KOPT-K1 (cell line): ENCODE results near the gene GALNS.

ENCODE experiments used
- H3K27ac ChIP-seq: fragments of 200-600 bp; sonication (generic); 2 replicates; pipeline ENCODE4 v1.5.1; 2016; ENCODE audit warnings: antibody characterized with exemption, mild to moderate bottlenecking, low read depth, low read length; ENCODE audit not compliant: poor library complexity, severe bottlenecking
- H3K36me3 ChIP-seq: fragments of 200-600 bp; sonication (generic); 2 replicates; pipeline ENCODE4 v1.5.1; 2017; ENCODE audit warnings: antibody characterized with exemption, mild to moderate bottlenecking, low read length, moderate library complexity; ENCODE audit not compliant: insufficient read depth
- H3K9me3 ChIP-seq: fragments of 200-600 bp; sonication (generic); 2 replicates; pipeline ENCODE4 v1.5.1; 2017; ENCODE audit warnings: antibody characterized with exemption, low read length, mild to moderate bottlenecking; ENCODE audit not compliant: insufficient read depth, poor library complexity, severe bottlenecking

The GALNS gene

DNA sequence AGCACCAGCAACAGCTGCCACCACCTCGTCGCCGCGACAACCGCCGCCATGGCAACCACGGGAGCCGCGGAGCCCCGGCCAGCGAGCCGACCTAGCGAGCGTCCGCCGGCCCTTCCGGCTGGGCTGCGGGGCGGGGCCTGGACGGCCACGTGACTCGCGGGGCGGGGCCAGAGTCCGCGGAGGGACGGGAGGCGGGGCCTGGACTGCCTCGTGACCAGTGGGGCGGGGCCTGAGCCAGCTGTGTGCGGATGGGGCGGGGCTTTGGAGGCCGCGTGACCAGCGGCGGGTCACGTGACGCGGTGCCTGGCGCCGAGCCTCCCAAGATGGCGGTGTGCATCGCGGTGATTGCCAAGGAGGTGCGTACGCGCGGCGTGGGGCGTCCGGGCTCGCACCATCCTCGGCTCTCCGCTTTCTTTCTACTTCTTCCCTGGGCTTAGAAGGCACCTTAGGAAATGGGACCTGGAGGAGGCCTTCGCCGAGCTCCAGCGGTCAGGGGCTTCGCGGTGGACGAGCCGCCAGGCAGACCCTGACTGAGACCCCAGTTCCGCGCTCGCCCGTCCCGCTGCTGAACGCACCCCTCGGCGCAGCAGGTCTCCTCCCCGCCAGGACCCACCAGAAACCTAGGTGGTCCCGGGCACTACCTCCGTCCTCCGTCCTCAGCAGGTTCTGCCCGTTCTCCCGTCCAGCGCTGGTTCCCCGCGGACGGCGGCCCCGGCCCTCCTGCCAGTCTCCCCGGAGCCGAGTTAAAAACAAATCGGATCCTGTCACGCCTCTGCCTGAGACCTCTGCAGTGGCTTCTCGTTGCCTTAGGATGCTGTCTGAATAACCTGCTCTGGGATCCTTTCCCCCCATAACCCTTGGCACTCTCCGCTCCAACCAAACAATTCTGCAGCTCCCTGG, at the start of gene GALNS, which contains the start of gene TRAPPC2L:
Gene GALNS, minus strand, starts transcription at position 120 of the 900 bp plus-strand sequence. Its CDS starts 70 bp downstream, at position 50.
Gene TRAPPC2L, plus strand, starts transcription at position 300 of the 900 bp plus-strand sequence. Its CDS starts 24 bp downstream, at position 324.
- H3K36me3 ChIP-seq = peaks cover 30% of the 10 kb centered on the region
- peak within 1 kb of the TSS; percentile 62 for H3K27ac ChIP-seq
- no peaks in the 10 kb centered on the region for H3K9me3 ChIP-seq

- no peaks in the 10 kb centered on the region for H3K9me3 ChIP-seq
- peaks cover 47% of the 10 kb centered on the region for H3K36me3 ChIP-seq
- H3K27ac ChIP-seq = no peak overlapping the region
Observed at GRCh38 chr16:88906020-88906419, 49.3 kb upstream of the GALNS start.

DNA sequence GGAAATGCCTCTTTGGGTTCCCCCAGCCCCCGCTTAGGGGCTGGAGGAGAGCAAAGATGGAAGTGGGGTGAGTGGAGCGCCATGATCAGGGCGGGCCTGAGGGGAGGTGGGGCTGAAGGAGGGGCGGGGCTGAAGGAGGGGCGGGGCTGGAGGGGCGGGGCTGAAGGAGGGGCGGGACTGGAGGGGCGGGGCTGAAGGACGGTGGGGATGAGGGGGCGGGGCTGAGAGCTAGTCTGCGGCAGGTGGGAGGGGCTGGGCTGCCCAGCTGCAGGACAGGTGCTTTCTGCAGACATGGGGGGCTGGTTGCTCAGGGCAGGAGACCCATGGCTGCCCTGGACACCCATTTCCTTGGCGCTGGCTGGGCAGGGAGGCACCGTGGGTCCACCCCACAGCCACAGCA, 48.8 kb upstream of the GALNS start:
- Histone ChIP-seq H3K36me3 (peaks cover 50% of the 10 kb centered on the region), H3K27ac (no peak overlapping the region)

GRCh38 chr16:88904676-88905365, 48.1 kb upstream of the GALNS start:
- H3K27ac ChIP-seq = no peak overlapping the region
- no peaks in the 10 kb centered on the region for H3K9me3 ChIP-seq

More for the DNA sequence above, 48.8 kb upstream of the GALNS start:
- no peaks in the 10 kb centered on the region for H3K9me3 ChIP-seq

DNA sequence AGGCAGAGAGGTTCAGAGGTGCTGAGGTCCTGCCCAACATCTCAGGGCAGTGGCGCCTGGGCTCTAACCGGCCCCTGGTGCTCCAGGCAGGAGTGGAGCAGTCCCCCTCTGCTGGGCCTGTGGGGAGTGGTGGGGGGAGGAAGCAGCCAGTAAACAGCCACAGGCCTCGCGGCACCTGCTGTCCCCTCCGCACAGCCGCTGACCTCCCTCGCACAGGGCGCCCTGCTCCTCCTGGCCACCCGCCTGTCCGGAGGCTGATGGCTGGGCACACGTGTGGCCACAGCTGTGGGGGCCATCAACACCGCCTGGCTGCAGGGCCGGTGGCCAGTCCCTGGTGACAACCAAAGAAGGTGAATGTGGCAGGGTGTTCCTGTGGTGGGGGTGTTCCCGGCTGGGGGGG, 46.5 kb upstream of the GALNS start:
- H3K9me3 ChIP-seq = no peaks in the 10 kb centered on the region
- H3K27ac ChIP-seq = no peak overlapping the region
- peaks cover 68% of the 10 kb centered on the region for H3K36me3 ChIP-seq

More at GRCh38 chr16:88904676-88905365, 48.1 kb upstream of the GALNS start:
- peaks cover 58% of the 10 kb centered on the region for H3K36me3 ChIP-seq

GRCh38 chr16:88902744-88903143, 46.0 kb upstream of the GALNS start:
- no peaks in the 10 kb centered on the region for H3K9me3 ChIP-seq
- peaks cover 68% of the 10 kb centered on the region for H3K36me3 ChIP-seq
- H3K27ac ChIP-seq = no peak overlapping the region

GRCh38 chr16:88901718-88902337, 45.1 kb upstream of the GALNS start:
- Histone ChIP-seq H3K9me3 (no peaks in the 10 kb centered on the region), H3K36me3 (peaks cover 74% of the 10 kb centered on the region), H3K27ac (no peak overlapping the region)

GRCh38 chr16:88900662-88901052, 43.9 kb upstream of the GALNS start:
- H3K9me3 ChIP-seq = no peaks in the 10 kb centered on the region

GRCh38 chr16:88899901-88900661, 43.3 kb upstream of the GALNS start:
- H3K27ac ChIP-seq = no peak overlapping the region
- H3K9me3 ChIP-seq = no peaks in the 10 kb centered on the region
- peaks cover 91% of the 10 kb centered on the region for H3K36me3 ChIP-seq

More at GRCh38 chr16:88900662-88901052, 43.9 kb upstream of the GALNS start:
- Histone ChIP-seq H3K36me3 (peaks cover 86% of the 10 kb centered on the region), H3K27ac (no peak overlapping the region)

DNA sequence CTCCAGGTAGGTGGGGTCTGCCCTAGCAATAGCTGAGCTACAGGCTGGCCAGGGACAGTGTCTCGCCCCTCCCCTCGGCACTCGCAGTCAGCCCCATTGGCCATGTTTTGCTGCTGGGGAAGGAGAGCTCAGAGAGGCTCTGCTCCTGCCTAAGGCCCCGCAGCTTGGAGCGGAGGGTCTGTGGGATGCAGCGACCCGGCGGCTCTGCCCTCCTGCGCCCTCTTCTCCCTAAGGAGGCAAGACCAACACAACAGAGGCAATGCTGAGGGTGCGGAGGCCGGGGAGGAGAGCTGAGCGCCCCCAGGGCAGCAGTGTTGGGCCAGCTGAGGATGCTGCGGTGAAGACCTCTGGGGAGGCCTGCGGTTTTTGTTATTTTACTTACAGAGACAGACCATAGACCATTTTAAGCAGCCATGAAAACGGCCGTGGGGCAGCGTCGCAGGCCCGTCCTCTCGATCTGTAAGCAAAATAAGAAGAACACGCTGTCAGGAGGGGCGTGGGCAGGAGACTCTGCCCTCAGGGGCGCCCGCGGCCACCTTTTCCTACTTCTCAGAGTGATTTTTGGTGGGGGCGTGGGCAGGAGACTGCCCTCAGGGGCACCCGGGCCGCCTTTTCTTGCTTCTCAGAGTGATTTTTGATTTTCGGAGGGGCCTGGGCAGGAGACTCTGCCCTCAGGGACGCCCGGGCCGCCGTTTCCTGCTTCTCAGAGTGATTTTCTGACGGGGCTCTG, 41.1 kb upstream of the GALNS start:
- H3K36me3 ChIP-seq = peaks cover 98% of the 10 kb centered on the region
- no peak overlapping the region for H3K27ac ChIP-seq
- no peaks in the 10 kb centered on the region for H3K9me3 ChIP-seq

GRCh38 chr16:88896238-88897070, 39.7 kb upstream of the GALNS start:
- H3K9me3 ChIP-seq = no peaks in the 10 kb centered on the region
- H3K36me3 ChIP-seq = peaks cover 98% of the 10 kb centered on the region
- no peak overlapping the region for H3K27ac ChIP-seq

DNA sequence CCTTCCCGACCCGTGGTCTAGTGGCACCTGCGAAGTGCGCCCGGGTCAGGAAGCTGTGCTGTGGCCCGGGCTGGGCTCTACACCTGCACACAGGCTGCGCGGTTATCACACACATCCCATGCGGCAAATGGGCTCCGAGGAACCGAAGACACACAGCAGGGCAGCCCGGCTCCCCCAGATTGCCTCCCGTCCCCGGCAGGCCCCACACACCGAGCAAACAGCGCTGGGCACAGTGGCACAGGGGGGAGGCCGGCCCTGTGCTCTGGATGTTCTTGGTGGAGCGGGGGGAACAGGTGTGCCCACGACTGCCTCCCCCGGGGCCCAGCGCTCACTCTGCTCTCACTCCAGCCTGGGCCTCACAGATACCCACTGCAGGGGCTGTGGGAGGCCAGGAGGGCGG, 38.6 kb upstream of the GALNS start:
- Histone ChIP-seq H3K36me3 (peaks cover 98% of the 10 kb centered on the region), H3K9me3 (peaks cover 5% of the 10 kb centered on the region), H3K27ac (no peak overlapping the region)

DNA sequence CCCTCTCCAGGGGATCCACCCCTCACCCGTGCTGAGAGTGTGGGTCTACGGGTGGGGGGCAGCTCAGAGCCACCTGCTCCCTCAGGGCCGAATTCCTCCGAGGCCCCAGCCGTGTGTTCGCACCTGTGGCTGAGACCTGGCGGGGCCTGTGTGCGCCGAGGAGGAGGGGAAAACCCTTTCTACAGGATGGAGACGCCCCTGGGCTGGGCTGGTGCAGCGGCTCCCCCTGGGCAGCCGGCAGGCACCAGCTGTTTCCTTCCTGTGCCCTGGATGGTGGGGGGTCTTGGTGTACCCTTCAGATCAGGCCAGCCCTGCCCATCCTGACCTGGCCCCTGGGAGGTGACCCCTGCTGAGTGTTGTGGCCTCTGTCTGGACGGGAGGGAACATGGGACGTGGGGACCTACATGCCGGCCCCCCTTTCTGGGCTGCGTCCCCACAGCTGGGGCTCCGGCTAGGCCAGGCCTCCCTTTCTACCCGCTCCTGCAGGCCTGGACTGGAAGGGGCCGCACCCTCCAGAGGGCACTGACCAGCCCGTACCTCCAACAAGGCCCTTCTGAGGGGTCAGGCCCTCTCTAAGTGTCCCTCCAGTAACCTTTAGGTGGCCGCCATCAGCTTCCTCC, 38.0 kb upstream of the GALNS start:
- Histone ChIP-seq H3K9me3 (peaks cover 5% of the 10 kb centered on the region), H3K36me3 (peaks cover 98% of the 10 kb centered on the region), H3K27ac (no peak overlapping the region)
